GM19351 (cell line): Measurements from ENCODE around the gene CD8A.
"Not testable (repeated sequence)": the region's sequence is repeated elsewhere in the genome, so short reads cannot be mapped to it uniquely, and the experiment has no call there.

ENCODE experiments used
- ATAC-seq: cut with Tn5 transposase; IDR thresholded peaks from one replicate; pipeline ENCODE4 v1.9.1; 2021; ENCODE audit warnings: mild to moderate bottlenecking, moderate library complexity; ENCODE audit not compliant: unreplicated experiment

Gene CD8A

DNA sequence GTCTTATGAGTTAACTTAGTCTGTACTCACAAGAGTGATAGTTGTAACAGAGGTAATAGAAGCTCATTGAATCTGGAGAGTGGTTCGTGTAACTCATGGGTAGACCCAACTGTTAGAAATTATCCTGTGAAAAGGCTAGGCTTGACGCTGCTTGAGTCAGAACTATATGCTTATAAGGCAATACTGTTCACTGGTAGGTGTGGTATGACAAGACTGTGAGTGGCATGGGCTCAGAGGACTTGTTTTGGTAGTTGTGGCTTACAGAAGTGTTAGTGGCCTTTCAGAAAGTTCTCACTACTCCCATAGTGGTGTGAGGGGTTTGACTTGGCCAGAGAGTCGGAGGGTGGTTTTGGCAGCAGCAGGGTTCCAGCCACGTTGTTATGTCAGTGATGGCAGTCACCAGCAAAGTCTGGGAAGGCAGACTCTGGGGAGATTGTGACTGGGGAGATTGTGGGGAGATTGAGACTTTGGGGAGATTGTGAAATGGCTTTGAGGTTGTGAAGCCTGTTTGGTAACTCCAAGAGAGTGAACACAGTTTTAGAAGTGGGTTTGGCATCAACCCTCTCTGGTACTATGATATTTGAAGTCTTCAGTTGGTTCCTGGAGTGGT, 48.7 kb downstream of the CD8A start:
- ATAC-seq = not testable (repeated sequence)

DNA sequence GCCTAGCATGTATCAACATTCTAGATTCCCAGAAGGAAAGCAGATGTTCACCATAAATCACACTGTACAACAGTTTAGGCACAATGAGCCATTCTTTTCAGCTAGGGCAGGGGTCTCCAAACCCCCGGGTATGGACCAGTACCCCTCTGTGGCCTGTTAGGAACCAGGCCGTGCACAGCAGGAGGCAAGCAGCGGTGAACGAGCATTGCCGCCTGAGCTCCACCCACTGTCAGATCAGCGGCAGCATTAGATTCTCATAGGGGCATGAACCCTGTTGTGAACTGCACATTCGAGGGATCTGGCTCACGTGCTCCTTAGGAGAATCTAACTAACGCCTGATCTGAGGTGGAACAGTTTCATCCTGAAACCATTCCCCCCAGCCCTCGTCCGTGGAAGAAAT, 50.8 kb downstream of the CD8A start:
- ATAC-seq = not testable (repeated sequence)

DNA sequence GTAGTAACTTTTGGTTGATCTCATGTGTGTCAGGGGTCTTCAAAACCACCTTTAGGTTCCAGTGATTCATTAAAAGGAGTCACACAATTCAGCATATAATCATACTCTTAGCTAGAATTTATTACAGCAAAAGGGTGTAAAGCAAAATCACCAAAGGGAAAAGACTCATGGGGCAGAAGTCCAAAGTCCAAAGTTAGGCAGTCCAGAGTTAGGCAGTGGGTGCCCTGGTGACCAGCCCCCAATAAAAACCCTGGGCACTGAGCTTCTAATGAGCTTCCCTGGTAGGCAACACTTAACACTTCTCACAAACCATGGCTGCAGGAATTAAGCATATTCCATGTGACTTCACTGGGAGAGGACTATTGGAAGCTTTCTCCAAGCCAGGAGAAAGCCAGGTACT, 51.2 kb downstream of the CD8A start:
- not testable (repeated sequence) for ATAC-seq

DNA sequence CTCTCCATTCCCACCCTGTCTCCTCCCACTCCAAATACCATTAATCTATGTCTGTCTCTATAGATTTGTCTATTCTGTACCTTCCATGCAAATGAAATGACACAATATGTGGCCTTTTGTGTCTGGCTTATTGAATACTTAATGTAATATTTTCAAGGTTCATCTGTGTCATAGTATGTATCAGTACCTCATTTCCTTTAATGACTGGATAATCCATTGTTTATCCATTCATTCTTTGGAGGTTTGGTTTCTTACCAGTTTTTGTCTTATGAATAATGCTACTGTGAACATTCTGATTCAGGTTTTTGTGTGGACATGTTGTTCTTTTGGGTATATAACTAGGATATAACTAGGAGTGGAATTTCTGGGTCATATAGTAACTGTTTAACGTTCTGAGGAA, 55.8 kb downstream of the CD8A start:
- not testable (repeated sequence) for ATAC-seq
